Measurements from ENCODE around the gene AOC1. TPM values are rescaled to one million over a fixed set of nuclear protein-coding genes. Genes with fewer than 3 reads are reported as not detected.

AOC1 gene
- total and polyA plus RNA-seq, 2 of the 4 experiments (the other 2 are of a cell fraction): not detected

GRCh38 chr7:150831851-150832250, 20.5 kb upstream of the AOC1 start:
- Histone ChIP-seq H3K27ac (ENCODE audit: insufficient read depth, low read length) (no peak overlapping the region), H2BK15ac (ENCODE audit: low read depth, low read length) (no peak overlapping the region), H3K9me3 (ENCODE audit: control insufficient read depth, insufficient read depth, low read length) (no peaks in the 10 kb centered on the region), H3K4me2 (ENCODE audit: low read depth, low read length) (no peak overlapping the region), H3K18ac (ENCODE audit: low read depth, low read length) (no peak overlapping the region), H3K4ac (ENCODE audit: low read depth, low read length) (no peak overlapping the region), H3K9me1 (ENCODE audit: insufficient read depth, low read length) (no peaks in the 10 kb centered on the region), H2AK9ac (replicated peaks; ENCODE audit: low read depth, low read length, poor library complexity) (no peak overlapping the region), H2AK5ac (ENCODE audit: low read depth, low read length) (no peak overlapping the region), H4K8ac (ENCODE audit: low read depth in 2 of 2, low read length in 2 of 2) (no peak overlapping the region), H2BK120ac (ENCODE audit: low read depth, low read length) (no peak overlapping the region), H3K36me3 (ENCODE audit: control insufficient read depth, insufficient read depth, low read length) (no peaks in the 10 kb centered on the region), H3K79me1 (ENCODE audit: low read depth in 1 of 2, low read length in 2 of 2) (no peaks in the 10 kb centered on the region), H3K4me3 (ENCODE audit: insufficient read depth, low read depth, low read length) (no peak overlapping the region), H4K5ac (ENCODE audit: low read depth, low read length) (no peak overlapping the region), H3K14ac (replicated peaks; ENCODE audit: low read depth, low read length) (no peak overlapping the region), H2BK20ac (ENCODE audit: low read depth, low read length) (no peak overlapping the region), H3K56ac (ENCODE audit: extremely low read depth, insufficient read depth, low read length) (no peak overlapping the region), H4K20me1 (ENCODE audit: insufficient read depth, low read length) (no peaks in the 10 kb centered on the region), H2AFZ (replicated peaks; ENCODE audit: low read length, poor library complexity) (no peak overlapping the region), H3K4me1 (ENCODE audit: control insufficient read depth, insufficient read depth, low read length) (no peaks in the 10 kb centered on the region), H2BK5ac (ENCODE audit: low read depth, low read length, poor library complexity, severe bottlenecking) (no peak overlapping the region), H3K27me3 (ENCODE audit: control insufficient read depth, insufficient read depth, low read length) (no peaks in the 10 kb centered on the region; the same call in 1 of the 2 replicates), H4K91ac (ENCODE audit: insufficient read depth, low read depth, low read length) (no peak overlapping the region), H3K9ac (ENCODE audit: low read depth, low read length) (no peak overlapping the region), H3K23ac (ENCODE audit: low read depth, low read length) (no peak overlapping the region)
- WGBS, 2 experiments (ENCODE audit: extremely low coverage in 2 of 2, insufficient read length in 1 of 2): no CpG with 5 or more reads among the region's 1 CpG
- DNase-seq (no peak), ATAC-seq (ENCODE audit: low read depth) (no peak)
- no peak for TF ChIP-seq RAD21 (IDR thresholded peaks at IDR 0.05; ENCODE audit: low read length)
- TF ChIP-seq ELK1 (IDR thresholded peaks at IDR 0.05; ENCODE audit: borderline replicate concordance, low read depth, low read length): no peak
- TF ChIP-seq CTCF (conservative IDR thresholded peaks at IDR 0.05; ENCODE audit: low read depth, low read length): no peak
- TF ChIP-seq FOS (IDR thresholded peaks at IDR 0.05; ENCODE audit: low read depth, low read length): no peak
- no peak for TF ChIP-seq SMC3 (IDR thresholded peaks at IDR 0.05; ENCODE audit: low read depth, low read length)
- ChIA-PET POLR2A (ENCODE audit: unreplicated experiment) (interaction anchor here (0.6 kb wide), 1 partner anchor 427 kb away, joined by 4 read pairs; no protein-coding TSS in a partner anchor), CTCF (interaction anchor here (0.7 kb wide), 1 partner anchor 463 kb away, joined by 3 read pairs; no protein-coding TSS in a partner anchor)
- intact Hi-C loops (cut with micrococcal nuclease) (no loop called here), dilution Hi-C loops (cut with HindIII; ENCODE audit: low sequenced_read_pairs, unreplicated experiment) (no loop called here), in situ Hi-C loops (cut with MboI; ENCODE audit: low sequenced_read_pairs) (no loop called here)
- no TSS peak for BruUV-seq (replicated peaks)
